ENCODE data around the gene MRPL4.

Gene MRPL4

GRCh38 chr19:10260141-10260584 lies 8.1 kb downstream of the MRPL4 start:
- no peak for TF ChIP-seq CTCF (IDR thresholded peaks at IDR 0.05)
- no peak for DNase-seq (ENCODE audit: low spot score)
- Histone ChIP-seq H3K4me3 (no peak overlapping the region), H3K27ac (no peak overlapping the region)

- Histone ChIP-seq H3K27ac (no peak overlapping the region), H3K4me3 (no peak overlapping the region)
- no peak for DNase-seq (ENCODE audit: low spot score)
- no peak for TF ChIP-seq CTCF (IDR thresholded peaks at IDR 0.05)
Measured at GRCh38 chr19:10262771-10263170, 10.8 kb downstream of the MRPL4 start.

- TF ChIP-seq CTCF (IDR thresholded peaks at IDR 0.05): no peak
- no peak overlapping the region for H3K27ac ChIP-seq
- H3K4me3 ChIP-seq: no peak overlapping the region
- no peak for DNase-seq (ENCODE audit: low spot score)
Measured at GRCh38 chr19:10266706-10267105, 14.7 kb downstream of the MRPL4 start.

- DNase-seq (ENCODE audit: low spot score): no peak
- no peak for TF ChIP-seq CTCF (IDR thresholded peaks at IDR 0.05)
- H3K4me3 ChIP-seq: no peak overlapping the region
Measured at GRCh38 chr19:10268071-10268470, 16.1 kb downstream of the MRPL4 start.

GRCh38 chr19:10269333-10270179 lies 17.5 kb downstream of the MRPL4 start:
- TF ChIP-seq CTCF (IDR thresholded peaks at IDR 0.05): peak; percentile 93
- DNase-seq (ENCODE audit: low spot score): peak; percentile 89
- peak overlapping the region; percentile 70 for H3K4me3 ChIP-seq
- peak overlapping the region; percentile 12 to 85 for H3K27ac ChIP-seq

More at GRCh38 chr19:10268071-10268470, 16.1 kb downstream of the MRPL4 start:
- H3K27ac ChIP-seq: peak overlapping the region in 1 of 2 donors; percentile 64

- Histone ChIP-seq H3K4me3 (peak overlapping the region; percentile 70), H3K27ac (peak overlapping the region; percentile 46 to 85)
- TF ChIP-seq CTCF (IDR thresholded peaks at IDR 0.05): no peak
- DNase-seq (ENCODE audit: low spot score): no peak
Measured at GRCh38 chr19:10270180-10270615, 18.2 kb downstream of the MRPL4 start.
